ENCODE results near the gene LCA5L. TPM values are rescaled to one million over a fixed set of nuclear protein-coding genes. Genes with fewer than 3 reads are reported as not detected.

The LCA5L gene
- polyA plus RNA-seq, 1 donor (not counting 4 experiments of a cell fraction or from before 2014, with no cell fraction given) = 0.96 TPM

GRCh38 chr21:39452207-39452969, 6.8 kb upstream of the LCA5L start:
- Histone ChIP-seq H3K4me1 (ENCODE audit: control insufficient read depth, extremely low read depth, insufficient read depth, low read length) (no peaks in the 10 kb centered on the region), H3K36me3 (ENCODE audit: control insufficient read depth in 2 of 2, extremely low read depth in 1 of 2, insufficient read depth in 2 of 2, low read length in 2 of 2) (no peaks in the 10 kb centered on the region), H4K20me1 (ENCODE audit: control insufficient read depth, extremely low read depth, insufficient read depth, low read length) (no peaks in the 10 kb centered on the region), H3K27me3 (ENCODE audit: control insufficient read depth, extremely low read depth, insufficient read depth, low read length) (no peaks in the 10 kb centered on the region), H3K9me1 (ENCODE audit: control insufficient read depth, extremely low read depth, insufficient read depth, low read length) (no peaks in the 10 kb centered on the region), H3K4me2 (ENCODE audit: control insufficient read depth, extremely low read depth, insufficient read depth, low read depth, low read length) (peak overlapping the region; percentile 42), H3K9ac (ENCODE audit: control insufficient read depth, extremely low read depth, insufficient read depth, low read length) (no peak overlapping the region), H3K79me2 (ENCODE audit: control insufficient read depth, insufficient read depth, low read length) (no peaks in the 10 kb centered on the region), H3K9me3 (ENCODE audit: control insufficient read depth, low read depth, low read length) (no peaks in the 10 kb centered on the region), H2AFZ (ENCODE audit: control insufficient read depth, low read length) (no peak overlapping the region), H3K4me3 (ENCODE audit: control insufficient read depth in 2 of 3, extremely low read depth in 1 of 3, insufficient read depth in 2 of 3, low read depth in 1 of 3, low read length in 3 of 3) (no peak overlapping the region), H3K27ac (ENCODE audit: control insufficient read depth, insufficient read depth, low read length) (no peak overlapping the region)
- DNase-seq (ENCODE audit: low read depth, low spot score) (no peak), FAIRE-seq (no peak)
- dilution Hi-C loops (cut with MboI; ENCODE audit: extremely low pct_ligation_motif_present, low sequenced_read_pairs) = no loop called here
- TF ChIP-seq CTCF (optimal IDR thresholded peaks at IDR 0.05 in 1 of 3, IDR thresholded peaks at IDR 0.05 in 1 of 3, conservative IDR thresholded peaks at IDR 0.05 in 1 of 3; ENCODE audit: extremely low read depth in 1 of 3, insufficient read depth in 2 of 3, low read length in 3 of 3) = no peak
- TF ChIP-seq EZH2 (IDR thresholded peaks at IDR 0.05; ENCODE audit: low read length) = no peak

DNA sequence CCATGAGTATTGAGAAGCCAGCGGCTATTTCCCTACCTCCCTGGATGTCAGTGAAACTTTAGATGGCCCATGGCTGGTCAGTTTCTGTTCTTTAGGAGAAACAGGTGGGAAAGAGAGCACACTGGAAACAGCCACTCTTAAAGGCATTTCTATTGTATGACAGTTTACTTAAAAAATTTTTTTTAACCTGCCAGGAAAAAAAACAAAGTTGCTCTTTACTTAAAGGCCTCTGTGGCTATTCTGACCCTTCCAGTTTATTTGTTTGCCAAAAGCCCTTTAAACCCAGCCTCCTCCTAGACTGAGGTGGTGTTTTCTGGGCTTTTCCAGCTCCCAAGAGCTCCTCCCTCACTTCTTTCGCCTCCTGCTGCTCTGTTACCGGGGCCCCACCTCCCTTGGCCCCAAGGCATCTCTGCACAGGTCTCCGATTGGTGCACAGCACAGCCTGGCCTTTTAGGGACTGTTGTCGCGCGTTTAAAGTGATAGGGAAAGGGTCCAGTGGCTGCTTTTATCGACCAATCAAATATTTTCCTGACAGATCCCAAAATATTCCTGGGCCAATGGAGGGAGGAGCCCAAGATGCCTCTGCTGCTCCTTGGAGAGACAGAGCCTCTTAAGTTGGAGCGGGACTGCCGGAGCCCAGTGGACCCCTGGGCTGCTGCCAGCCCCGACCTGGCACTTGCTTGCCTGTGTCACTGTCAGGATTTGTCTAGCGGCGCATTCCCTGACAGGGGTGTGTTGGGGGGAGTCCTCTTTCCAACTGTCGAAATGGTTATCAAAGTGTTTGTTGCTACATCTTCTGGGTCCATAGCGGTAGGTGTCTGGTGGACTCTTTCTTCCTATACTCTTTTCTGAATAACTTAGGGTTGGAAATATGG, 6.0 kb upstream of the LCA5L start, which contains the start of gene SH3BGR:
Gene SH3BGR (plus strand): TSS at position 639 of the 875 bp plus-strand sequence. CDS start 127 bp downstream, at position 766.
- H3K9ac ChIP-seq (ENCODE audit: control insufficient read depth, extremely low read depth, insufficient read depth, low read length) = no peak within 1 kb of the TSS
- FAIRE-seq = no peak
- H3K4me1 ChIP-seq (ENCODE audit: control insufficient read depth, extremely low read depth, insufficient read depth, low read length) = no peaks in the 10 kb centered on the region
- H3K9me3 ChIP-seq (ENCODE audit: control insufficient read depth, low read depth, low read length) = no peaks in the 10 kb centered on the region
- DNase-seq (ENCODE audit: low read depth, low spot score) = no peak
- H3K4me3 ChIP-seq (ENCODE audit: control insufficient read depth in 2 of 3, extremely low read depth in 1 of 3, insufficient read depth in 2 of 3, low read depth in 1 of 3, low read length in 3 of 3) = peak within 1 kb of the TSS in 1 of 3 experiments; percentile 25
- dilution Hi-C loops (cut with MboI; ENCODE audit: extremely low pct_ligation_motif_present, low sequenced_read_pairs) = no loop called here
- H2AFZ ChIP-seq (ENCODE audit: control insufficient read depth, low read length) = peak within 1 kb of the TSS; percentile 32
- H3K27me3 ChIP-seq (ENCODE audit: control insufficient read depth, extremely low read depth, insufficient read depth, low read length) = no peaks in the 10 kb centered on the region
- no peaks in the 10 kb centered on the region for H4K20me1 ChIP-seq (ENCODE audit: control insufficient read depth, extremely low read depth, insufficient read depth, low read length)
- no peak within 1 kb of the TSS for H3K27ac ChIP-seq (ENCODE audit: control insufficient read depth, insufficient read depth, low read length)
- H3K9me1 ChIP-seq (ENCODE audit: control insufficient read depth, extremely low read depth, insufficient read depth, low read length) = no peaks in the 10 kb centered on the region
- peak within 1 kb of the TSS; percentile 42 for H3K4me2 ChIP-seq (ENCODE audit: control insufficient read depth, extremely low read depth, insufficient read depth, low read depth, low read length)
- H3K36me3 ChIP-seq (ENCODE audit: control insufficient read depth in 2 of 2, extremely low read depth in 1 of 2, insufficient read depth in 2 of 2, low read length in 2 of 2) = no peaks in the 10 kb centered on the region
- no peak for TF ChIP-seq EZH2 (IDR thresholded peaks at IDR 0.05; ENCODE audit: low read length)
- no peak for TF ChIP-seq CTCF (optimal IDR thresholded peaks at IDR 0.05 in 1 of 3, IDR thresholded peaks at IDR 0.05 in 1 of 3, conservative IDR thresholded peaks at IDR 0.05 in 1 of 3; ENCODE audit: extremely low read depth in 1 of 3, insufficient read depth in 2 of 3, low read length in 3 of 3)
- H3K79me2 ChIP-seq (ENCODE audit: control insufficient read depth, insufficient read depth, low read length) = no peaks in the 10 kb centered on the region

All from keratinocyte (primary cell).